AG09319 (cell line): ENCODE measurements around the gene SAMD14.

Experiments used
- DNase-seq: peaks from one replicate; pipeline ENCODE4 v3.0.0-alpha.2; 2010; ENCODE audit warnings: low read depth; ENCODE audit errors: extremely low read depth
- CTCF ChIP-seq: IDR thresholded peaks from 2 replicates; pipeline ENCODE4 v1.5.1; 2011; ENCODE audit warnings: low read depth, mild to moderate bottlenecking, inconsistent platforms, low read length, moderate library complexity

Gene SAMD14

GRCh38 chr17:50146230-50146926, 16.4 kb upstream of the SAMD14 start:
- TF ChIP-seq CTCF = no peak
- no peak for DNase-seq

GRCh38 chr17:50145532-50146229, 15.7 kb upstream of the SAMD14 start:
- no peak for TF ChIP-seq CTCF
- no peak for DNase-seq

GRCh38 chr17:50144845-50145531, 15.0 kb upstream of the SAMD14 start:
- TF ChIP-seq CTCF = no peak
- no peak for DNase-seq

GRCh38 chr17:50144355-50144754, 14.4 kb upstream of the SAMD14 start:
- no peak for DNase-seq
- TF ChIP-seq CTCF = no peak

- no peak for TF ChIP-seq CTCF
- DNase-seq = no peak
These were observed 13.7 kb upstream of the SAMD14 start for GRCh38 chr17:50143461-50144176.

GRCh38 chr17:50141745-50142110, 11.8 kb upstream of the SAMD14 start:
- DNase-seq = no peak
- no peak for TF ChIP-seq CTCF
